ENCODE measurements around the gene FXYD3.

DNA sequence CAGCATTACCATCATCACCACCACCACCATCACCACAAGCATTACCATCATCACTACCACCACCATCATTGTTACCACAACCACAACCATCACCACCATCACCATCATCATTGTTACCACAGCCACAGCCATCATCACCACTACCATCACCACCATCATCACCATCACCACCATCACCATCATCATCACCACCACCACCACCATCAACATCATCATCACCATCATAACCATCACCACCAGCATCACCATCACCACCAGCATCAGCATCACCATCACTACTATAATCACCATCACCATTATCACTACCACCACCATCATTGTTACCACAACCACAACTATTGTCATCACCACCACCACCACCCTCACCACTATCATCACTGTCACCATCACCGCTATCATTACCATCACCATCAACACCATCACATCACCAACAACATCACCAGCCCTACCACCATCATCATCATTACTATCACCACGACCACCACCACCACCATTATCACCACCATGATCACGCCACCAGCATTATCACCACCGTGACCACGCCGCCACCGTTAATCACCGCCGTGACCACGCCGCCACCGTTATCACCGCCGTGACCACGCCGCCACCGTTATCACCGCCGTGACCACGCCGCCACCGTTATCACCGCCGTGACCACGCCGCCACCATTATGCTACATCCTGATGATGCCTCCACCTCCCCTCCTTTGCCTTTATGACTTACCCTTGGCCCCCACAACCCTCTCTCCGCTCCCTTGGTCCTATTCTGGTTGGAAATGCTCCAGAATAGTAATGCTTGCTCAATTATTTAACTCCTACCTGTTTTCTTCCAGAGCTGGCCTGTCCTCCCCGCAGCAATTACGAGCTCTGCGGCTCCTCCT, 10.0 kb upstream of the FXYD3 start:
- no peak for TF ChIP-seq POLR2A (IDR thresholded peaks at IDR 0.05)
- TF ChIP-seq, protein P1, sequence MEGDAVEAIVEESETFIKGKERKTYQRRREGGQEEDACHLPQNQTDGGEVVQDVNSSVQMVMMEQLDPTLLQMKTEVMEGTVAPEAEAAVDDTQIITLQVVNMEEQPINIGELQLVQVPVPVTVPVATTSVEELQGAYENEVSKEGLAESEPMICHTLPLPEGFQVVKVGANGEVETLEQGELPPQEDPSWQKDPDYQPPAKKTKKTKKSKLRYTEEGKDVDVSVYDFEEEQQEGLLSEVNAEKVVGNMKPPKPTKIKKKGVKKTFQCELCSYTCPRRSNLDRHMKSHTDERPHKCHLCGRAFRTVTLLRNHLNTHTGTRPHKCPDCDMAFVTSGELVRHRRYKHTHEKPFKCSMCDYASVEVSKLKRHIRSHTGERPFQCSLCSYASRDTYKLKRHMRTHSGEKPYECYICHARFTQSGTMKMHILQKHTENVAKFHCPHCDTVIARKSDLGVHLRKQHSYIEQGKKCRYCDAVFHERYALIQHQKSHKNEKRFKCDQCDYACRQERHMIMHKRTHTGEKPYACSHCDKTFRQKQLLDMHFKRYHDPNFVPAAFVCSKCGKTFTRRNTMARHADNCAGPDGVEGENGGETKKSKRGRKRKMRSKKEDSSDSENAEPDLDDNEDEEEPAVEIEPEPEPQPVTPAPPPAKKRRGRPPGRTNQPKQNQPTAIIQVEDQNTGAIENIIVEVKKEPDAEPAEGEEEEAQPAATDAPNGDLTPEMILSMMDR (IDR thresholded peaks at IDR 0.05 in 4 of 5, conservative IDR thresholded peaks at IDR 0.05 in 1 of 5) = no peak

Data from gastrocnemius medialis (tissue), 4 donors.